Neural progenitor cell (in vitro differentiated cells): Measurements from ENCODE around the gene RBM33. TPM values are rescaled to one million over a fixed set of nuclear protein-coding genes. Genes with fewer than 3 reads are reported as not detected.

Experiments
- DNase-seq: peaks from one replicate; pipeline ENCODE4 v3.0.0-alpha.2; 2016; ENCODE audit warnings: low spot score
- H2AFZ ChIP-seq: fragments of 200-600 bp; sonication (generic); replicated peaks from 2 replicates; pipeline ENCODE4 v1.6.1; 2016; ENCODE audit warnings: antibody characterized with exemption
- H3F3A ChIP-seq: fragments of 200-600 bp; sonication (generic); 2 replicates; pipeline ENCODE4 v1.6.1; 2016; ENCODE audit warnings: antibody characterized with exemption, low read depth
- H3K27ac ChIP-seq: fragments of 200-600 bp; sonication (generic); 2 replicates; pipeline ENCODE4 v1.5.1; 2016; ENCODE audit warnings: mild to moderate bottlenecking
- H3K27me3 ChIP-seq: fragments of 200-600 bp; sonication (generic); 2 replicates; pipeline ENCODE4 v1.6.1; 2016; ENCODE audit warnings: mild to moderate bottlenecking, moderate library complexity
- H3K36me3 ChIP-seq: fragments of 200-600 bp; sonication (generic); 2 replicates; pipeline ENCODE4 v1.5.1; 2016
- H3K4me1 ChIP-seq: fragments of 200-600 bp; sonication (generic); 2 replicates; pipeline ENCODE4 v1.6.1; 2016; ENCODE audit warnings: mixed run types
- H3K4me2 ChIP-seq: fragments of 200-600 bp; sonication (generic); 2 replicates; pipeline ENCODE4 v1.6.1; 2016
- H3K4me3 ChIP-seq: fragments of 200-600 bp; sonication (generic); 2 replicates; pipeline ENCODE4 v1.5.1; 2016
- H3K79me2 ChIP-seq: fragments of 200-600 bp; sonication (generic); 2 replicates; pipeline ENCODE4 v1.6.1; 2016; ENCODE audit warnings: low read depth
- H3K9ac ChIP-seq: fragments of 200-600 bp; sonication (generic); 2 replicates; pipeline ENCODE4 v1.6.1; 2016
- H3K9me3 ChIP-seq: fragments of 200-600 bp; sonication (generic); 2 replicates; pipeline ENCODE4 v1.5.1; 2016; ENCODE audit warnings: low read depth
- H4K20me1 ChIP-seq: fragments of 200-600 bp; sonication (generic); 2 replicates; pipeline ENCODE4 v1.6.1; 2016; ENCODE audit warnings: low read depth
- H3K27ac Mint-ChIP-seq: 3 replicates; pipeline ENCODE4 v1.8.0; 2021; ENCODE audit warnings: mixed read lengths
- H3K27me3 Mint-ChIP-seq: 2 replicates; pipeline ENCODE4 v1.8.0; 2022; ENCODE audit warnings: low read depth, mild to moderate bottlenecking, inconsistent platforms, moderate library complexity, mixed read lengths; ENCODE audit not compliant: insufficient read depth
- H3K36me3 Mint-ChIP-seq: 3 replicates; pipeline ENCODE4 v1.8.0; 2021; ENCODE audit warnings: mixed read lengths
- H3K4me1 Mint-ChIP-seq: 3 replicates; pipeline ENCODE4 v1.8.0; 2021; ENCODE audit warnings: mixed read lengths
- H3K4me3 Mint-ChIP-seq: 3 replicates; pipeline ENCODE4 v1.8.0; 2021; ENCODE audit warnings: mild to moderate bottlenecking, moderate library complexity, mixed read lengths
- H3K9me3 Mint-ChIP-seq: 3 replicates; pipeline ENCODE4 v1.8.0; 2020; ENCODE audit warnings: mixed read lengths
- CTCF ChIP-seq: fragments of 200-600 bp; sonication (generic); IDR thresholded peaks from 2 replicates; pipeline ENCODE4 v1.5.1; 2017; ENCODE audit warnings: antibody characterized with exemption, mild to moderate bottlenecking
- EZH2 ChIP-seq: fragments of 200-600 bp; sonication (generic); IDR thresholded peaks from 2 replicates; pipeline ENCODE4 v1.6.1; 2017; ENCODE audit warnings: antibody characterized with exemption, mild to moderate bottlenecking, moderate library complexity
- EZH2phosphoT487 ChIP-seq: fragments of 200-600 bp; sonication (generic); IDR thresholded peaks from 2 replicates; pipeline ENCODE4 v1.6.1; 2017; ENCODE audit warnings: antibody characterized with exemption
- total RNA-seq: library from RNA; depleted of rRNA; stranded (reverse); fragments of >200 nt; gene quantifications from 2 replicates; pipeline ENCODE4 v1.2.3, GENCODE V29; 2015; ENCODE audit warnings: low replicate concordance

RBM33 gene
- total RNA-seq, 1 donor from 2014 or later: 48.6 TPM

- Histone ChIP-seq H3F3A (peaks cover 5% of the 10 kb centered on the region), H2AFZ (no peak overlapping the region), H3K4me3 (no peak overlapping the region), H3K79me2 (no peaks in the 10 kb centered on the region), H3K9ac (no peak overlapping the region), H3K36me3 (no peaks in the 10 kb centered on the region), H3K4me1 (no peaks in the 10 kb centered on the region), H3K9me3 (no peaks in the 10 kb centered on the region), H3K4me2 (no peak overlapping the region), H3K27me3 (peaks cover 27% of the 10 kb centered on the region), H3K27ac (no peak overlapping the region), H4K20me1 (no peaks in the 10 kb centered on the region)
- Mint-ChIP-seq H3K9me3 (peaks cover 4% of the 10 kb centered on the region), H3K4me1 (peaks cover 11% of the 10 kb centered on the region), H3K27ac (no peak overlapping the region), H3K27me3 (peaks cover 17% of the 10 kb centered on the region), H3K4me3 (no peak overlapping the region), H3K36me3 (peaks cover 23% of the 10 kb centered on the region)
- TF ChIP-seq EZH2 (no peak), CTCF (no peak), EZH2phosphoT487 (no peak)
- DNase-seq: no peak
These were observed 141.1 kb downstream of the RBM33 start for GRCh38 chr7:155785536-155785935.

GRCh38 chr7:155786491-155786890 lies 142.0 kb downstream of the RBM33 start:
- Histone ChIP-seq H3K4me1 (no peaks in the 10 kb centered on the region), H2AFZ (no peak overlapping the region), H3K9ac (no peak overlapping the region), H3K79me2 (no peaks in the 10 kb centered on the region), H3K9me3 (no peaks in the 10 kb centered on the region), H3K4me3 (peak overlapping the region; percentile 63), H3K4me2 (peak overlapping the region; percentile 84), H3F3A (peaks cover 6% of the 10 kb centered on the region), H3K36me3 (no peaks in the 10 kb centered on the region), H3K27me3 (peaks cover 27% of the 10 kb centered on the region), H3K27ac (no peak overlapping the region), H4K20me1 (no peaks in the 10 kb centered on the region)
- Mint-ChIP-seq H3K4me3 (peak overlapping the region; percentile 80), H3K9me3 (peaks cover 6% of the 10 kb centered on the region), H3K36me3 (peaks cover 13% of the 10 kb centered on the region), H3K27me3 (peaks cover 17% of the 10 kb centered on the region), H3K4me1 (peaks cover 5% of the 10 kb centered on the region), H3K27ac (no peak overlapping the region)
- DNase-seq: no peak
- no peak for TF ChIP-seq EZH2phosphoT487

DNA sequence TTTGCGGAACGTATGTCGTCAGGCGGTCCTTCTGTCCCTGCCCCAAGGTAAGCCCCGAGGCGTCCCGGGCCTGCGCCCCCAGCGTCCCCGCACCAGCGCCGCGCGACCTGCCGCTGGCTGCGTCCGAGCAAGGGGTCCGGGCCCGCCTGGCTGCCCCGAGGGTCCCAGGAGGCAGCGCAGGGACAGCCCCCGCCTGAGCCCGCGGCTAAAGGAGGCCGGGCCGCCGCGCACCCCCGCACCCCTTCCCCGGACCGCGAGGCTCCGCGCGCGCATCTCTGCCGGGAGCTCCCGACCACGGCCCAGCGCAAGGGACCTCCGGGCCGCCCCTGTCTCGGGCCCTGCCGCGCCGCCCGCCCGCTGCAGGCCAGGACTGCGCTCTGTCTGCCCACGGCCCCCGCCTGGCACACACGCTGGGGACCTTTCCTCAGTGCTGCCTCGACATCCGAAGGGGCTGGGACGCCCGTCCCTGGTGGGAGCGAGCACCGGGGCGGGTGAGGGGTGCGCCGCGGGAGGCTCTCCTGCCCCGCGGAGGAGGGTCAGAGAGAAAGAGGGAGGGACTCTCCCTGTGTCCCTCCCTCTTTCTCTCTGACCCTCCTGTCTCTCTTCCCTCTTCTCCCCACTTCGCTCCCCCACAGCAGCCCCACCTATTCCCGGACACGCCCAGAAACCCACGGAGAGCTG lies 142.8 kb downstream of the RBM33 start:
- Histone ChIP-seq H3K27me3 (peaks cover 27% of the 10 kb centered on the region), H3K27ac (no peak overlapping the region), H2AFZ (peak overlapping the region; percentile 82), H3K4me2 (peak overlapping the region; percentile 84), H3F3A (peaks cover 9% of the 10 kb centered on the region), H3K79me2 (no peaks in the 10 kb centered on the region), H3K4me1 (no peaks in the 10 kb centered on the region), H3K4me3 (peak overlapping the region; percentile 63), H4K20me1 (no peaks in the 10 kb centered on the region), H3K36me3 (no peaks in the 10 kb centered on the region), H3K9me3 (no peaks in the 10 kb centered on the region), H3K9ac (no peak overlapping the region)
- DNase-seq: peak; percentile 56
- H3K36me3 Mint-ChIP-seq: peaks cover 7% of the 10 kb centered on the region
- peaks cover 19% of the 10 kb centered on the region for H3K27me3 Mint-ChIP-seq
- peaks cover 5% of the 10 kb centered on the region for H3K4me1 Mint-ChIP-seq
- no peak for TF ChIP-seq EZH2phosphoT487
- peak; percentile 51 for TF ChIP-seq EZH2
- peak overlapping the region; percentile 80 for H3K4me3 Mint-ChIP-seq
- H3K9me3 Mint-ChIP-seq: peaks cover 7% of the 10 kb centered on the region
- no peak overlapping the region for H3K27ac Mint-ChIP-seq

DNA sequence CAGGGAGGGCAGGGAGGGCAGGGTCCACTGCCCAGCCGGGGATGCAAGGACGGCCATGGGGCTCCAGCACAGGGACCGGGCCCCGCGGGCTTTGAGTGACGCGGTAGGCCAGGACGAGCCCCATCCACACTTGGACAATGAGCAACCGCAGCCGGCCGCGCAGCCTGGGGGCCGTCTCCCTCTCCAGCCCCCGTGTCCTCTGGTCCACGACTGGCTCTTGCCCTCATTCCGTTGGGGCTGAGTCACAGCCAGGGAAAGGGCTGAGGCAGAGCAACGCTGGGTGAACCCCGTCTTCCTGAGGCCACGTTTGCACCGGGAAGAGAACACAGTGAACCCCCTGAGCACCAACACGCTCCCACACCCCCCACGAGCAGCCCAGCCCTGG lies 144.1 kb downstream of the RBM33 start:
- Histone ChIP-seq H3K9me3 (no peaks in the 10 kb centered on the region), H3K4me3 (no peak overlapping the region), H3K36me3 (no peaks in the 10 kb centered on the region), H3F3A (peaks cover 9% of the 10 kb centered on the region), H4K20me1 (no peaks in the 10 kb centered on the region), H3K4me1 (no peaks in the 10 kb centered on the region), H3K27me3 (peaks cover 27% of the 10 kb centered on the region), H2AFZ (no peak overlapping the region), H3K79me2 (no peaks in the 10 kb centered on the region), H3K9ac (no peak overlapping the region), H3K4me2 (no peak overlapping the region), H3K27ac (no peak overlapping the region)
- Mint-ChIP-seq H3K4me1 (peaks cover 5% of the 10 kb centered on the region), H3K36me3 (peaks cover 3% of the 10 kb centered on the region), H3K4me3 (no peak overlapping the region), H3K27ac (no peak overlapping the region), H3K9me3 (peaks cover 7% of the 10 kb centered on the region), H3K27me3 (peaks cover 17% of the 10 kb centered on the region)
- no peak for DNase-seq
- TF ChIP-seq EZH2phosphoT487 (no peak), CTCF (no peak)
